Stimulated activated CD8-positive, alpha-beta memory T cell treated with anti-CD3 and anti-CD28 coated beads, Interleukin-4, amount 100 ng/mL, for 4 hours (primary cell): ENCODE measurements around the gene CFAP161.

ENCODE experiments used
- DNase-seq, 2 donors: peaks; one replicate each; pipeline ENCODE4 v3.0.0-alpha.2; 2020; ENCODE audit warnings: low read depth in 2 of 2, low spot score in 1 of 2

The CFAP161 gene

DNA sequence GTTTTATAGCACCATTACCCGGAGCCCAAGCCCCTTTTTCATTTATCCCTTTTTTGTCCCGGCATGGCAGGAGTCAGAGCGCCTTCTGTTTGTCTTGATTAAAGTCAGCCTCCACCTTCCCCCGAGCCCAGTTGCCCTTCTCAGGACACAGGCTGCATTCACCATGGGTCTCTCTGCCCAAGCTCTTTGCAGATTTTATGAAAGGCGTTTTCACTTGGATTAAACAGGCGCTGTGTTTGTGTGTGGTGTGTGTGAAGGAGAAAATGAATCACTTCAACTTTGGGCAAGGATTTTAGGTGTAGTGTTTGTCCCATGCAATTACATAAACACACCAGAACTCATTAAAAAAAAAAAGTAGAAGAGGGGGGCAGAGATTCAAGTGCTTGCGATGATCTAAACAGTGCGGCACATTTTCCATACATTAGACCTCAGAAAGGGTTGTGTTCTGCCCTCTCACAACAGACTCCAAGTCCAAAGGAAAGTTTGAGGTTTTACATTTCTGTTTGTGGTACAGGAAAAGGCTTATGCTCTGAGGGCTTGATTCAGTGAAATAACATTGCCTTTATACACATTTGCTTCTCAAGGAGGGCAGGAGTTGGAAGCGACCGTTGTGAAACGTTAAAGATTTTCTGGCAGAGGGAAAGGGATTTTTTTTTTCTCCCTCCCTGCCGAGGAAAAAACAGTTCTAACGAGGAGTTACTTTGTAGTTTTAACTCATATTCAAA, 48.1 kb downstream of the CFAP161 start:
- DNase-seq, result no peak

DNA sequence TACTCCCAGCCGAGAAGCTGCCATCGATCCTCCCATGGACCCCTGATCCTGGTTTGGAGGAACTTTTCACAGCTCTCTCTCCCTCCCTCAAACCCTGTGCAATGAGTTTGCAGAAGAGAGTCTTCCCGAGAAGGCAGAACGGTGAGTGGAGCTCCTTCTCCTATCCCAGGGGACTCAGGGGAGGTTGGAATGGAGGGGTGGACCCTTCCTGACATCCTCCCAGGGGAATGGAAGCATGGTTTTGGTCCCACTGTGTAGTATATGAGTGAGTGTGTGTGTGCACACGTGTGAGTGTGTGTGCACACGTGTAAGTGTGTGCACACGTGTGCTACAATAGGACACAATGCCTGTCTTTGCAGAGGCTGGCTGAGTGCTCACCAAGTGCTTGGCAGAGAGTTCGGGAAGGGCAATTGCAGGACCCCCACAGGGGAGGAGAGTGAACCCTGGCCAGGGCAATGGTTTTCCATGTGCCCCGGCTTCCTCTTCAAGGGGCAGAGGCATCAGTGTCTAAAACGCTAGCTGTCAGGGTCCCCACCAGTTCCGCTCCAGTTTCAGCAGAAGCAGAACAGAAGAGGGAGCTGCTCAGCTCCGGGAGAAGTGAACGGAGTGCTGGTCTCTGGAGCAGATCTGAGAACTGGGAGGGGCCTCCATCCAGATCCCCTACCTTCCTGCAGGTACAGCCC, 48.8 kb downstream of the CFAP161 start:
- DNase-seq, result no peak

DNA sequence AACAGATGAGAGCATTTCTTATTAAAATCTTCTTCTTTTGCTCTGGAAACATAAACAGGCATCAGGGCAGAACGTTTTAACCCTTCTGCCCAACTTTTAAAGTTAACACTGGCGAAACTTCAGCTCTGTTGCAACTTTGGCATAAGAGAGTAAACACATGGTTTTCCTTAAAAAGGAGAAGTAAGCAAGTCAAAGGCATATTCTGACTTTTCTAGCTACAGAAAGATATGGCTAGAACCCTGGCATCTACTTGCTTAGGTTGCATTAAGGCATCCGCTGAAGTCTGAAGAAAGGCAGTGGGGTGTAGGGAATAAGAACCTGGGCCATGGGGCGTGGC, 49.3 kb downstream of the CFAP161 start:
- DNase-seq, result no peak

DNA sequence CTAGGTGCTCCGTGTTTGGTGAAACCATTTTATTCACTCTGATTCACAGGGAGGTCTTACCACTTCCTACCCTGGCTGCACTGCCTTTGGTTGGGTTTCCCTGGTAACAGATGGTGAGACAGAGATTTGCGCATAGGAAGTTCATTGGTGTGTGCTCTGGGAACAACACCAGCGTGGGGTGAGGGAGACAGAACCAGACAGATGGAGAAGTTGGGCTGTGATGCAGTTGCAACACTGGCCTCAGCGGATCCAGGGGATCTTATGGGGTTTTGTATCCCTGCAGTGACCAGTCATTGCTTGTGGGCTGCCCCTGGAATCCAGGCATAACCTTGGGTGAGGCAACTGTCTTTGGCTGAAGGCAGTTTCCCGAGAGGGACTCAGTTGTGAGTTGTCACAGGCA, 50.1 kb downstream of the CFAP161 start:
- no peak for DNase-seq

DNA sequence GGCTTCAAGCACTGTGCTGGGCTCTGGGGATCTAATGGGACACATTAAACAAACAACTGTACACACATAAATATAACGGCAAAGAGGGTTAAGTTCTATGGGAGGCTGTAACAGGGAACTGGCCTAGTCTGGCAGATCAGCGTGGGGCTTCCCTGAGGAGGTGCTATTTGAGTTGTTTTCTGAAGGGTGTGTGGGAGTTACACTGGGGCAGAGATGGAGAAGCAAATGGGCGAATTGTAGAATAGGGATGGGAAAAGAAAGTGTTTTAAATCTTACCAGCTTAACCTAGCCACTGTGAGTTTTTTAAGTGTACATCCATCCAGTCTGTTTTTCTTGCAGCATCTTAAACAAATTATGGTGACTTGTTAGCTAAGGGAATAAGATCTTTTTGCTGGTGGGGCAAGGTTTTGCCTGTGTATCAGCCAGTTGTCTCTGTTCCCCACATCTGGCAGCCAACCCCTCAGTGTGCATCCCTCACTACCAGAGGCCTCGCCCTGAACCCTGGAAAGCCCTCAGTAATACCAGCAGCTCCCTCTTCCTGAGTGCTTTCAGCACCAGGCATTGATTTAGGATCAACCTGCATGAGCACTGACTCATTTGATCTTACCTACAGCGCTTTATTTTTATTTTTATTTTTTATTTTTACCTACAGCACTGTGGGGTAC, 51.7 kb downstream of the CFAP161 start:
- DNase-seq, result no peak

DNA sequence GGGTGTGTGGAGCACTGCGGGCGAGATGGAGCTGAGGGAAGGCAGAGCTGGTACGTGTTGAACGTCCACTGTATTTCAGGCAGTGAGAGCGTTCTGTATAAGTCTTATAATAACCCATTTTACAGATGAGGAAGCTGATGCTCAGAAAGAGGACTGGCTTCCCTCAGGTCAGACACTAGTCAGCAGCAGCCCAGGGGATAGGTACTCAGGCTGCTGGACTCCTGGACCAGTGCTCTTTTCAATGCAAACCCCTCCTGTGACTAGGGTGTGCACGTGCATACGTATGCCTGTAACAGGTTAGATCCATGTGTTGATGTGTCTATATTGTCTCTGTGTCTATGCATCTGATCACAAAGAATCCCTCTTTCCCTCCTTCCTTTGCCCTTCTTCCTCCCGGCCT, 54.3 kb downstream of the CFAP161 start:
- no peak for DNase-seq

DNA sequence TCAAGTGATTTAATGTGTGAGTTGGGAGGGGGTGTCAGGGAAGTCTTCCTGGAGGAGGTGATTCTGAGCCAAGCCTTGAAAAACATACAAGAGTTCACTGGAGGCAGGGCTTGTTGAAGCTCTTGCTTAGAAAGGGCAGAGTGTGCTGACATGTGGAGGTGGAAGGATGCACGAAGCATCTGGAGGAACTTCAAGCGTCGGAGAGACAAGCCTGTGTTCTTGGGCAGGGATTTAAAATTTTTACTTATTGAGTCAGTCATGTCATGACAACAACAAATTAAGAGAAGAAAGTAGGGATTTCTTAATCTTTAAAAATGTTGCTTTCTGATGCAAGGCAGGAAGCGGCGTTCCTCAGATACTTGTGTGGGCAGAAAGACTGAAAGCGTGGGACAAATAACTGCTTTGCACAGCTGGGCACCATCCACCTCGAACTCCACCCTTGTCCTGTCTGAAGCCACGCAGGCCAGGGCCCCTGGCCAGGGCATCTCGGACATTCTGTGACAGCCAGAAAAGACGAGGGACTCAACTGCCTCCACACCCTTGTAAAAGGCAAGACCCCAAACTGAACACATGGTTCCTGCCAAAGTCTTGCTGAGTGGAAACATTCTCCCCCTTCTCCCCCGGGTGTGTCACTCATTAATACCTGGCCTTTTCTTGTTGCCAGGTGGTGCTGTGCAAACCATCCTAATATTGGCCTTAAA, 55.7 kb downstream of the CFAP161 start:
- DNase-seq, result no peak

DNA sequence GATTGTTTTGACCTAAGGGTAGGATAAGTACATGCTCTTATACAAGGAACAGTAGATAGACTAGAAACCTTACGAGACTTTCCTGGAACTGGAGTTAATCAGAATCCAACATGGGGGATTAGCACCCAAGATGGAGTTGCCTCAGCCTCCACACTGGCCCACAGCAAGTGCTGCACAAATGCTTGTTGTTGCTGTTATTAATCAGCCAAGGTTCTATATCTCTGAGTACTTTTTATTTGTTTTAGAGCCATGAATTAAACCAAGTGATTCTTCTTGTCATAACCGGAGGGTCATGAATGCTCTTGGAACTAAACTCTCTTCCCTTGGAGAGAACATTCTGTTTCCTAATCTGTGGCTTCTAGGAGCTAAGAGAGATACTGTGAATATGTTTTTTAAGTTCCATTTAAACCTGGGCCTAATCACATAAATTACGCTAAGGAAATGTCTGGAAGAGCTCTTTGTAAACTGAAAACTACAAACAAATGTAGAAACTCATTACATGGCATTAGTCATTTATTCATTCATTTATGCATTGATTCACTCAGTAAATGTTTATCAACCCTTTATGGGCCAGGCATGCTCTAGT, 56.9 kb downstream of the CFAP161 start:
- DNase-seq, result no peak

DNA sequence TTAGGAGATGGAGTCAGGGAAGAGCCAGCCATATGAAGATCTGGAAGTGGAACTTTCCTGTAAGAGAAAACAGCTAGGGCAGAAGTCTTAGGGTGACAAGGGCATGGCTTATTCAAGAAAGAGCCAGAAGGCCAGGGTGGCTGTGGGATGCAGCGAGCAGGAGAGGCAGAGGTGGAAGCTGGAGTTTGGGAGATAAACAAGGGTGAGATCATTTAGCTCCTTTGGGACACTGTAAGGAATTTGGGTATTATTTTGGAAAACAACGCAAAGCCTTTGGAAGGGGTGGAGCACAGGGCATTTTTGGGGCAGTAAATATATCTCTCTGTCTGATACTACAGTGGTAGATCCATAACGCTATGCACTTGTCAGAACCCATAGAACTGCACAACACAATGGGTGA, 57.6 kb downstream of the CFAP161 start:
- DNase-seq, result no peak

DNA sequence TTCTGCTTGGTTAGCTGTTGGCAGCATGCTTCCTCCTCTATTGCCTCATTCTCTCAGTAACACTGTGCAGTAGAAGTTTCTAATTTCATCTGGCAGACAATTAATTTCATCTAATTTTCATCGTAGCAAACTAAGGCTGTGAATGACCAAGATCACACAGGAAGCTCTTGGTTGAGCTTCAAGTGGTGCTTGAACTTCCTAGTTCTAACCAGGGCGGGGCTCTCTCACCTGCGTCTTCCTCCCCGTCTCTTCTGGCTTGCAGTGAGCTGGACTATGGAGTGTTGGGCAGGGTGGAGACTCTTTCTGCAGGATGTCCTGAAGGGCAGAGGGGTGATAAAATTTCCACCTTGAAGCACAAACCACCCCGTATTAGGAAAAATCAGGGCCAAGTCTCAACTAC, 60.7 kb downstream of the CFAP161 start:
- no peak for DNase-seq

DNA sequence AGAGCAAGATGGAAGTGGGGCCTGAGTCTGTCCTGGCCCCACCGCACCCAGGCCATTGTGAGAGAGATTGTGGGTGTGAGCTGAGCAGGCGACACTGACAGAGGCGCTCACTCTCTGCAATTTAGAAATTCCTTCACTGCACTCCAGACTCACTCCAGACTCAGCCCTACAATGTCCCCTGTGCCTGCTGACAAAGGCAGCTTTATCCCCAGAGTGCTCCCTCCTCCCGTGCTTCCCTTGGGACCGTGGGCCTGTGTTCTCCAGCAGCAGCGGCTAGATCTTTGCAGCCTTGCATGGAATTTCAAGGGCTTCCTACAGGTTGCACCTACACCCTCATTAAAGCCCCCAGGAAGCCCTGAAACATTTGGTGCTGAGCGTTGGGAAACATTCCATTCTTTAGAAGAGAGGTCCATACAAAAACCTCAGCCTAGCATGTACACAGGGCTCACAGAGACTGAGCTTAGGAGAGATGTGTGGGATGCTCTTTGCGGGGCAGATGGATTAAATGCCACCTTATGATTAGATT, 61.3 kb downstream of the CFAP161 start:
- DNase-seq, result no peak

DNA sequence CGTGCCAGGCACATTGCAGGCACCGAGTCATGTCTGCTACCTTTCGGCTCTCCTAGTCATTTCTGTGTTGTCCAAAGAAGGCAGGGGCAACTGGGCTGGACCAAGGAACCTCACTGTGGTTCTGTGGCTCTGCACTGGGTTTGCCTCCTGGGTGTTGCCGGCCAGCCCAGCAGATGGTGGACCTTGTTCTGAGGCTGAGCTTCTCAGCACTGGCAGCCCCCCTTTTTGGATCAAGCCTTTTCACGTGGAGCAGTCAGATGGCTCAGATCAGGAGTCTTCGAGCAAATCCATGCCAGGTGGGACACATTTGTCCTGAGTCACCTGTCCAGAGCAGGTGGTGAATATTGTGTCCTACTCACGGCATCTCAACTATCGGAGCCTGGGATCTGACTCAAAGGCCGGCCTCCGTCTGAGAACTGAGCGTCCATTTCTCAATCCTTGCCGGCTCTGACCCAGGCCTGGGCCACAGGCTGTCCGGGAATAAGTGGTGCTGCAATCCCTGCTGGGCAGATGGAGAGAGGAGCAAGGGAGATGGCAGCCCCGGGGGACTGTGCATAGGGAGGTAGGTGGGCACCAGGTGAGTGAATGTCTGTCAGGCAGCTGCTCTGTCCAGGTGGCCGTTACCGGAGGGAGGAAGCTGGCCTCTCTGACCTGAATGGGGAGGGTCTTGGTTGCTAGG, 62.6 kb downstream of the CFAP161 start, which contains the start of gene IL16:
Gene IL16 (plus strand): TSS at position 304 of the 679 bp plus-strand sequence. CDS start 28,521 bp downstream, outside the sequence.
- no peak for DNase-seq

DNA sequence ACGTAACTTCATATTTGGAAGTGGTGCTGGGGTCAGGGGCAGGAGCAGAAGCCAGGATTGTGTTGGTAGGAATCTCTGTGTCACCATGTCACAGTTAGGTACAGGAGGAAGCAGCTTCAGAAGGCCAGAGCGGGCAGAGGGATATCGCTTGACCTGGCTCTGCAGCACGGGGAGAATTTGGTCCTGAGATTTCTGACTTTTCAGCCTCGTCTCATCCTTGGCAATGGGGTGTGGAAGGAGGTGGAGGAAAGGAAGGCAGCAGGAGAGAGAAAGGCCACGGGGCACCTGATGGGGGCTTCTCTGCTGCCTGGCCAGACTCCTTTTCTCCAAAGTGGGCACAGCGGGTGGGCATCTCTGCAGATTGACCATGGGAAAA, 63.2 kb downstream of the CFAP161 start:
- no peak for DNase-seq

DNA sequence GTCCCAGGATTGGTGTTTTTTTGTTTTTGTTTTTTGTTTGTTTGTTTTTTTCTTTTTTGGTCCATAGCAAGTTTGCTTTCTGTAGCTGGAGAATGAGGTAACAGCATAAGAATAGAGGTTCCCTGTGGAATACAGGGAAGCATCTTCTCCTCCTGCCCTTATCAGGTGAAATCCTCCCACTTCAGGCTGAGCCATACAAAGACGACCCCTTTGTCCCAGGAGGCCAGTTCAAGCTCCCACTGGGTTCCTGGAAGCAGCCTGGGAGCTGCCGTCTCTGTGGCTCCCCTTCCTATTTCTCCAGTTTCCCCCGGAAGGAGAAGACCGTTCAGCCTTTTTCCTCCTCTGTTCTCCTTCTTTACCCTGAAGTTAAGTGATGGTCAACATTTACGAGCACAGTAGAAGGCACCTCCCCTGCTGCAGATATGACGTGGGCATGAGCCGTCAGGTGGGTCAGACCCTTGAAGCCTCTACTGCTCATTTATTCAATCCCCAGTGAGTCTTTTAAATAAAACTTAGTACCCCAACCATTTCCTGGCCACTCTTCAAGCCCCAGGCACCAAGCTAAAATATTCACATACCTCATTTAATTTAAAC, 63.7 kb downstream of the CFAP161 start:
- no peak for DNase-seq
